NCI-H446 (cell line): ENCODE results near the gene TTLL8.

Experiments
- DNase-seq, 2 experiments: peaks; one replicate each; lab custom pipeline; 2025; lab: John Stamatoyannopoulos, UW

The TTLL8 gene

GRCh38 chr22:50082961-50083461 lies 24.9 kb upstream of the TTLL8 start:
- no peak for DNase-seq

GRCh38 chr22:50082197-50082715 lies 24.2 kb upstream of the TTLL8 start:
- DNase-seq, result no peak

- DNase-seq, result no peak
These were observed 23.5 kb upstream of the TTLL8 start for GRCh38 chr22:50081426-50082196.

GRCh38 chr22:50080077-50080465 lies 22.0 kb upstream of the TTLL8 start:
- DNase-seq, result no peak

GRCh38 chr22:50078761-50079160 lies 20.7 kb upstream of the TTLL8 start:
- DNase-seq, result no peak

- no peak for DNase-seq
These were observed 20.1 kb upstream of the TTLL8 start for GRCh38 chr22:50078246-50078645.

GRCh38 chr22:50076646-50077535 lies 18.8 kb upstream of the TTLL8 start:
- no peak for DNase-seq

GRCh38 chr22:50074551-50075530 lies 16.7 kb upstream of the TTLL8 start:
- no peak for DNase-seq

- DNase-seq, result no peak
These were observed 16.0 kb upstream of the TTLL8 start for GRCh38 chr22:50074056-50074455.

GRCh38 chr22:50072714-50073538 lies 14.8 kb upstream of the TTLL8 start:
- DNase-seq, result no peak

- DNase-seq, result no peak
These were observed 14.1 kb upstream of the TTLL8 start for GRCh38 chr22:50072167-50072555.

- no peak for DNase-seq
These were observed 13.5 kb upstream of the TTLL8 start for GRCh38 chr22:50071432-50072166.

GRCh38 chr22:50070366-50070765 lies 12.3 kb upstream of the TTLL8 start:
- no peak for DNase-seq

- no peak for DNase-seq
These were observed 10.0 kb upstream of the TTLL8 start for GRCh38 chr22:50068096-50068495.

GRCh38 chr22:50067244-50067643 lies 9.1 kb upstream of the TTLL8 start:
- DNase-seq, result no peak

GRCh38 chr22:50064453-50064852 lies 6.4 kb upstream of the TTLL8 start:
- no peak for DNase-seq

- DNase-seq, result no peak
These were observed 5.7 kb upstream of the TTLL8 start for GRCh38 chr22:50063589-50064393.

- no peak for DNase-seq
These were observed 4.5 kb upstream of the TTLL8 start for GRCh38 chr22:50062509-50063135.
